AG04449 (cell line): Measurements from ENCODE around the gene GSTA3.
"Not testable (repeated sequence)": the region's sequence is repeated elsewhere in the genome, so short reads cannot be mapped to it uniquely, and the experiment has no call there.

Source experiments
- CTCF ChIA-PET: fragments of 350-600 bp; formaldehyde crosslinking; extraction: SDS; loops from one replicate; lab custom pipeline; 2021; ENCODE audit warnings: antibody characterized with exemption; lab: Yijun Ruan, JAX
- POLR2A ChIA-PET: fragments of 400-600, 350-600 bp; formaldehyde crosslinking; extraction: SDS; loops from one replicate; lab custom pipeline; 2020; ENCODE audit warnings: antibody characterized with exemption, inconsistent platforms; lab: Yijun Ruan, JAX
- DNase-seq: peaks from one replicate; pipeline ENCODE4 v3.0.0-alpha.2; 2010; ENCODE audit warnings: low read depth, low spot score
- H3K4me3 ChIP-seq: 2 replicates; pipeline ENCODE4 v1.5.1; 2011; ENCODE audit warnings: low read depth, mild to moderate bottlenecking, control low read depth, low read length
- TF ChIP-seq, protein P1 (sequence below): IDR thresholded peaks from one replicate; pipeline ENCODE4 v1.5.1; 2011; ENCODE audit warnings: mild to moderate bottlenecking, moderate library complexity, low read length, control low read depth, inconsistent platforms; ENCODE audit not compliant: insufficient read depth; ENCODE audit errors: missing control alignments

The GSTA3 gene

DNA sequence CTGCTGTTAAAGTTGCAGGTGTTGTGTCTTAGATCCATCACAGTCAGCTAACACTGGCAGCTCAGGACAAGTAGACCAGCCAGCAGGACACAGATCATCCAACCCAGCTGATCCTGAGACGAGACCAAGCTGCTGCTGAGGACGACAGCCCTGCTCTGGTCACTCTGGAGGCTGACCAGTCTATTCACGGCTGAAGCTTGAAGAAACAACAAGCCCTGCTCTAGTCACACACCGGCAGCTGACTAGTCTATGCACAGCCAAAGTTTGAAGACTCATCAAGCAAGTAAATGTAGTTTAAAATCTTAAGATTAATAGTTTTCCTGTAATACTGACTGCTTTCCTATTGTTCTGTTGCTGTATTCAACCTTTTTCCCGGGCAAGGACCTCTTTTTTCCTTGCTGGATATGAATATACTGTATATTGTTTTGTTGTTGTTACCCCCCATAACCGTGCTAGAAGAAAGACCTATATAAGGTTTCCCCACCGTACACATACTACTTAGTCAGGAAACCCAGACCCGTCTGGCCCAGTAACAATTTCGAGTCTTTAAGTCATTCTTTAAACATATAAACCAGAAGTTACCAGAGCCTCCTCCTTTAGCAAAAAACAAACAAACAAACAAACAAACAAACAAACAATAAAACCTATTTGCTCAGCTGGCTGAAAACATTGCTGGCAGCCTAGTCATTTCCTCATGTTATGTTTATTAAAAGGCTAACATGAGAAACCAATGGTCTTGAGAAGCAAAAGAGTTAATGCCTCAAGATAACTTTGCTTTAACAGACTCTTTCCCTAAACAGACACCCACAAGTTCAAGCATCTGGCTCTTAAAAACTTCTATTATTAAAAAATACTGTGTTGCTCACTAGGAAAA lies 16.7 kb upstream of the GSTA3 start:
- no peak for DNase-seq

DNA sequence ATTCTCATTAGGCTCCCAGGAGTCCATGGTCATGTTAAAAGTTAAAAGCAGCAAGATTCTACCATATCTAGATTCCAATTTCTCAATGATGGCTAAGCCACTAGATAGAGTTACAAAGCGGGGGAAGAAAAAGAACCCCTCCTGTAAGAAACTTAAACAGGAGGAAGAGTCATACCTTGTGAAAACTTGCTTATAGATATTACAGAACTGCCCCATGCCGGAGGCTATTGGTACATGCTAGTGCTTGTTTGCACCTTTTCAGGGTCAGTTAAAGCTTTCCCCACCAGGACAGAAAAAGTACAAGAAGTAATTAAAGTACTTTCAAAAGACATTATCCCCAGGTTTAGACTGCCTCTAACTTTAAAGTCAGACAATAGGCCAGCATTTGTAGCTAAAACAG lies 15.5 kb upstream of the GSTA3 start:
- TF ChIP-seq, protein P1, sequence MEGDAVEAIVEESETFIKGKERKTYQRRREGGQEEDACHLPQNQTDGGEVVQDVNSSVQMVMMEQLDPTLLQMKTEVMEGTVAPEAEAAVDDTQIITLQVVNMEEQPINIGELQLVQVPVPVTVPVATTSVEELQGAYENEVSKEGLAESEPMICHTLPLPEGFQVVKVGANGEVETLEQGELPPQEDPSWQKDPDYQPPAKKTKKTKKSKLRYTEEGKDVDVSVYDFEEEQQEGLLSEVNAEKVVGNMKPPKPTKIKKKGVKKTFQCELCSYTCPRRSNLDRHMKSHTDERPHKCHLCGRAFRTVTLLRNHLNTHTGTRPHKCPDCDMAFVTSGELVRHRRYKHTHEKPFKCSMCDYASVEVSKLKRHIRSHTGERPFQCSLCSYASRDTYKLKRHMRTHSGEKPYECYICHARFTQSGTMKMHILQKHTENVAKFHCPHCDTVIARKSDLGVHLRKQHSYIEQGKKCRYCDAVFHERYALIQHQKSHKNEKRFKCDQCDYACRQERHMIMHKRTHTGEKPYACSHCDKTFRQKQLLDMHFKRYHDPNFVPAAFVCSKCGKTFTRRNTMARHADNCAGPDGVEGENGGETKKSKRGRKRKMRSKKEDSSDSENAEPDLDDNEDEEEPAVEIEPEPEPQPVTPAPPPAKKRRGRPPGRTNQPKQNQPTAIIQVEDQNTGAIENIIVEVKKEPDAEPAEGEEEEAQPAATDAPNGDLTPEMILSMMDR: no peak
- no peak for DNase-seq
- ChIA-PET POLR2A (no interaction called here), CTCF (no interaction called here)
- H3K4me3 ChIP-seq: no peak overlapping the region

More for the DNA sequence above, 16.7 kb upstream of the GSTA3 start:
- ChIA-PET CTCF (interaction anchor here (0.7 kb wide), 1 partner anchor 37 kb away, joined by 3 read pairs; no protein-coding TSS in a partner anchor), POLR2A (no interaction called here)
- no peak overlapping the region for H3K4me3 ChIP-seq
- TF ChIP-seq, protein P1: no peak

DNA sequence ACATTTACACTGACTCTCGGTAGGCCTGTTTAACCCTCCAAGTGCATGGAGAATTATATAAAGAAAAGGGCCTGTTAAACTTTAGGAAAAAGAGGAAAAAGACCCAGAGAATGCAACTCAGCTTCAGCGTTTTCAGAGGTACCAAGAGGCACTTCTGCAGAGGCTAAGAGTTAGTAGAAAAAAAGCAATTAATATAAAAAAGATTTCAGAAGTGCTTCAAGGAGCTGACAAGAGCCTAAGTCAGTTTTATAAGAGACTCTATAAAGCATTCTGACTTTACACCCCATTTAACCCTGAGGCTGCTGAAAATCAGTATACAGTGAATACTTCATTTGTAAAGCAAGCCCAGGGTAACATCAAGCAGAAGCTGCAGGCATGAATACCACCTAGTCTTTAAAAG lies 14.2 kb upstream of the GSTA3 start:
- CTCF ChIA-PET, DNase-seq, POLR2A ChIA-PET, H3K4me3 ChIP-seq: not testable (repeated sequence)

DNA sequence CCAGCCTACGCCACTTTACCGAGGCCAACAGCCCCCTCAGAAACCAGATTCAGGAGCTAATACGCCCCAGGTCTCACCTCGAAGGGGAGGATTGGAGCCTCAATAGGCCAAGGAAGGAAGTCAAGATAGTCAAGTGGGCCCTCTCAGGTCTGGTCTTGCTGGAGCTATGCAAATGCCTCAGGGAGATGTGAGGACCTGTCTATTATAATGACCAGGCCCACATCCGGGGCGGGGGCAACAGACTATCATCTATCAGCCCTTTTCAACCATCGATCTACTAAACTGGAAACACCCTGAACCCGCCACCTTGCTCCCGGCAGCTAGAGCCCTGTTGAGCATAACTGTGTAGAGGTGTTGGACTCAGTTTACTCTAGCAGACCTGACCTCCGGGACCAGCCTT lies 12.7 kb upstream of the GSTA3 start:
- ChIA-PET POLR2A (no interaction called here), CTCF (no interaction called here)
- H3K4me3 ChIP-seq: no peak overlapping the region
- no peak for DNase-seq
- TF ChIP-seq, protein P1: no peak

DNA sequence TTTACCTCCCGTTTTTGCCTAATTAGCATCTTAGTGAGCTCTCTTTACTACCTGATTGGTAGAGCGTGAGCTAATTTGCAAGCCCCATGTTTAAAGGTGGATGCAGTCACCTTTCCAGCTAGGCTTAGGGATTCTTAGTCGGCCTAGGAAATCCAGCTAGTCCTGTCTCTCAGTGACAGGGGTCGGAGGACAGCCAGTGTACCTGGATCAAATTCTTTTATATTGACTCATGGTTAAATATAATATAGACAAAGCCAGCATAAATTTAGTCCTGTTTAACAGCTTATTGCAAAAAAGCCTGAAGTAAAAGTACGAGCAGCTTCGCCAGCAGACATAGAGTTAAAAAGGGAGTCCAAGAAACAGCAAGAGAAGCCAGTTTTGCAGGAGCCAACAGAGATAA lies 12.2 kb upstream of the GSTA3 start:
- ChIA-PET CTCF (no interaction called here), POLR2A (no interaction called here)
- TF ChIP-seq, protein P1: no peak
- H3K4me3 ChIP-seq: no peak overlapping the region
- no peak for DNase-seq

DNA sequence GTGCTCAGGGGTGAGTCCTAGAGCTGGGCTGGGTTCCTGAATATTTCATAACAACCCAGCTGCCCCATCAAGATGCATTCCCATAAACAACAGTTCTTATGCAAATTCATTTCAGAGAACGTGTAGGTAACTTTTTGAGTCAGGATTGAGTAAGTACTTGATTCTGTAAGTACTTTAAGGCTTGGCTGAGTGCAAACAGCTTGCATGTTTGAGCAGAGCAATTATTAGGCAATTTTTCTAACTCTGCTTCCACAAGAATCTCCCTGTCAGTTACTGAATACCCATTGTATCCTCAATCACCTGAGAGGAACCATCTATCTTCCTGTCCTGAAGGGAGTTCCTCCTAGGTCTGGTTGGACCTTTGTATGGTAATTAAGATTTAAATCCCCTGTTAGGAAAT lies 10.0 kb upstream of the GSTA3 start:
- CTCF ChIA-PET, H3K4me3 ChIP-seq, DNase-seq, POLR2A ChIA-PET: not testable (repeated sequence)

DNA sequence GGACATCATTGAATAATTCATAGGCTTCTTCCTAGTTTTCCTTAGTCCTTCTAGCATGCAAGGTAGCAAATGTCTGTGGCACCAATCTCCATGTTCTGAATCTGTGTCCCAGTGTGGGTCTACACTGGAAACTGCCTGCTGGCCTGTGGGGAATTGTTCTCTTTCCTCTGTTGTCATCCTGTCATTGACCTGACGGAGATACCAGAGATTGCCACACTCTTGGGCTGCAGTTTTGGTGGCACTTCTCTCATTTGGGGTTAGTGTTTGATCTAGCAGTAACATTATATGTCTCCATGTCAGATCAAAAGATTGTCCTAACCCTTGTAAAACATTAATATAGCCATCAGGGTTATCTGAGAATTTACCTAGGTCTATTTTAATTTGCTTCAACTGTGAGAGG lies 9.3 kb upstream of the GSTA3 start:
- H3K4me3 ChIP-seq, CTCF ChIA-PET, POLR2A ChIA-PET, DNase-seq: not testable (repeated sequence)

DNA sequence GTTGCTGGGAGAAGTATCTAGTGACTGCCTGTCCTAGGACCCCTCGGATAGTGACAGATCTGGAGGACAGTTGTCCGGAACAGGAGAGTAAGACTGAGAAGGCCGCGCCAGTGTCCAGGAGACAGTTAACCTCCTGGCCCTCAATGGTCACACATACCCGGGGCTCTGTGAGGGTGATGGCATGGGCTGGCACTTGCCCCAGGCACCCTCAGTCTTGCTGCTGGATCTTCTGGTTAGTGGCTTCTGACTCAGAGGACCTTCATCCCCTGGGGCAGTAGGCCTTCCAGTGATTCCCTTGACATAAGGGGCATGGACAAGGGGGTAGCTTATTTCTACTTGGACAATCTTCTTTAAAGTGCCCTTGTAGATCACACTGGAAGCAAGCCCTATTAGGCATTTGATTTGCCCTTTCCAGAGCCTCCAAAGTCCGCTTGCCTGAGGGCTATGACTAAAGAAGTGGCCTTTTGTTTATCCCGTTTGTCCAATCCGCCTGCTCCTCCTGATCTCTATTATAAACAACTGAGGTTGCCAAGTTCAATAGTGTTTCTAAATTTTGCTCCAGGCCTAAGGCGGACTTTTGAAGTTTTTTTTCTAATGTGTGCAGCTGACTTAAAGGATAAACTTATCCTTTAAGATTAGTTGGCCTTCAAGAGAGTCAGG lies 8.7 kb upstream of the GSTA3 start:
- CTCF ChIA-PET, POLR2A ChIA-PET, H3K4me3 ChIP-seq: not testable (repeated sequence)
- peak; percentile 51 for DNase-seq
